Mesothelial cell of epicardium (in vitro differentiated cells): ENCODE measurements around the gene ZNF248. TPM values are rescaled to one million over a fixed set of nuclear protein-coding genes. Genes with fewer than 3 reads are reported as not detected.

Experiments used
- DNase-seq, 2 experiments: peaks; one replicate each; pipeline ENCODE4 v3.0.0; 2021; ENCODE audit warnings: low spot score in 2 of 2; ENCODE audit not compliant: unreplicated experiment in 2 of 2
- H3K27ac Mint-ChIP-seq: 2 replicates; pipeline ENCODE4 v1.8.0; 2021; ENCODE audit warnings: mixed read lengths
- H3K27me3 Mint-ChIP-seq: 2 replicates; pipeline ENCODE4 v1.8.0; 2021; ENCODE audit warnings: low read depth, mixed read lengths
- H3K36me3 Mint-ChIP-seq: 2 replicates; pipeline ENCODE4 v1.8.0; 2021; ENCODE audit warnings: mixed read lengths
- H3K4me1 Mint-ChIP-seq: 2 replicates; pipeline ENCODE4 v1.8.0; 2021; ENCODE audit warnings: mixed read lengths
- H3K4me3 Mint-ChIP-seq: 2 replicates; pipeline ENCODE4 v1.8.0; 2021; ENCODE audit warnings: mild to moderate bottlenecking, moderate library complexity, mixed read lengths
- H3K9me3 Mint-ChIP-seq: 2 replicates; pipeline ENCODE4 v1.8.0; 2021; ENCODE audit warnings: mixed read lengths
- total RNA-seq: library from RNA; stranded (reverse); gene quantifications from 3 replicates; pipeline ENCODE4 v1.2.1, GENCODE V29; 2021
- TF ChIP-seq, protein P1 (sequence below): fragments of 200-600 bp; sonication (generic); IDR thresholded peaks from one replicate; pipeline ENCODE4 v1.5.0; 2021; ENCODE audit warnings: antibody characterized with exemption; ENCODE audit not compliant: unreplicated experiment

Gene ZNF248
- total RNA-seq, 1 donor from 2014 or later = 15.8 TPM

DNA sequence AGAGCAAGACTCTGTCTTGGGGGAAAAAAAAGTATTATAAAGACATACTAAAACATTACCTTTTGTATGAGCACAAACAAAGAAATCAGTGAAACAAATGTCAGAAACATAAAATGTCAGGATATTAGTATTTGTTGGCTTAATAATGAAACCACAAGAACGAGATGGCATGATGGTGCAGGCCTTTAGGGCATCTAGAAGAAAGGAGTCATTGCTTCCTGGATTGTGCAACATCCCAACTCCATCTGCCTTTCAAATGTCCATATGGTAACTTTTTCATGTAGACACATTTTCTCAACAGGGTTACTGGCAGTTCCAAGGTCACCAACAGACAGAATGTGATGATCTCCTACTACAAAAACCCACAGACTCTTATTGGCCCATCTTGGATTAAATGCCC lies 96.6 kb downstream of the ZNF248 start:
- Mint-ChIP-seq H3K36me3 (peaks cover 7% of the 10 kb centered on the region), H3K27me3 (no peaks in the 10 kb centered on the region), H3K9me3 (peaks cover 71% of the 10 kb centered on the region), H3K27ac (no peak overlapping the region), H3K4me1 (no peaks in the 10 kb centered on the region), H3K4me3 (no peak overlapping the region)
- TF ChIP-seq, protein P1, sequence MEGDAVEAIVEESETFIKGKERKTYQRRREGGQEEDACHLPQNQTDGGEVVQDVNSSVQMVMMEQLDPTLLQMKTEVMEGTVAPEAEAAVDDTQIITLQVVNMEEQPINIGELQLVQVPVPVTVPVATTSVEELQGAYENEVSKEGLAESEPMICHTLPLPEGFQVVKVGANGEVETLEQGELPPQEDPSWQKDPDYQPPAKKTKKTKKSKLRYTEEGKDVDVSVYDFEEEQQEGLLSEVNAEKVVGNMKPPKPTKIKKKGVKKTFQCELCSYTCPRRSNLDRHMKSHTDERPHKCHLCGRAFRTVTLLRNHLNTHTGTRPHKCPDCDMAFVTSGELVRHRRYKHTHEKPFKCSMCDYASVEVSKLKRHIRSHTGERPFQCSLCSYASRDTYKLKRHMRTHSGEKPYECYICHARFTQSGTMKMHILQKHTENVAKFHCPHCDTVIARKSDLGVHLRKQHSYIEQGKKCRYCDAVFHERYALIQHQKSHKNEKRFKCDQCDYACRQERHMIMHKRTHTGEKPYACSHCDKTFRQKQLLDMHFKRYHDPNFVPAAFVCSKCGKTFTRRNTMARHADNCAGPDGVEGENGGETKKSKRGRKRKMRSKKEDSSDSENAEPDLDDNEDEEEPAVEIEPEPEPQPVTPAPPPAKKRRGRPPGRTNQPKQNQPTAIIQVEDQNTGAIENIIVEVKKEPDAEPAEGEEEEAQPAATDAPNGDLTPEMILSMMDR = no peak
- no peak for DNase-seq

DNA sequence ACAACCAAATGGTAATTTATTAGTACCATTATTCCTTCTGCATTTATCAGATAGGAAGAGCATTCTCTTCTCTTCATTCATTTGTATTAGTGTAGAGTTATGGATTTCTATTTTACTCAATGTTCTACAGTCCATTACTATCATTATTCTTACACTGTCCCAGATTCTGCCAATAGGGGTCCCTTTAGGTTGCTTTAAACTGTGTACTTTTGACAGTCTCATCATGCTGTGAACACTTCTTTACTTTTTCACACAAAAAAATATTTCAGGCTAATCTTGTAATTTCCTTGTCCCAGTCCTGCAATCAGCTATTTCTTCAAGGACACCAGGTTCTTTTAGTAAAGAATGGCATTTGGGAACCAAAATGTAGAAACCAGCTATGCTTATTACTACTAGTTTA lies 99.3 kb downstream of the ZNF248 start:
- DNase-seq = no peak
- Mint-ChIP-seq H3K36me3 (peaks cover 8% of the 10 kb centered on the region), H3K4me1 (no peaks in the 10 kb centered on the region), H3K27me3 (no peaks in the 10 kb centered on the region), H3K27ac (no peak overlapping the region), H3K4me3 (no peak overlapping the region), H3K9me3 (peaks cover 63% of the 10 kb centered on the region)
- TF ChIP-seq, protein P1 = no peak

DNA sequence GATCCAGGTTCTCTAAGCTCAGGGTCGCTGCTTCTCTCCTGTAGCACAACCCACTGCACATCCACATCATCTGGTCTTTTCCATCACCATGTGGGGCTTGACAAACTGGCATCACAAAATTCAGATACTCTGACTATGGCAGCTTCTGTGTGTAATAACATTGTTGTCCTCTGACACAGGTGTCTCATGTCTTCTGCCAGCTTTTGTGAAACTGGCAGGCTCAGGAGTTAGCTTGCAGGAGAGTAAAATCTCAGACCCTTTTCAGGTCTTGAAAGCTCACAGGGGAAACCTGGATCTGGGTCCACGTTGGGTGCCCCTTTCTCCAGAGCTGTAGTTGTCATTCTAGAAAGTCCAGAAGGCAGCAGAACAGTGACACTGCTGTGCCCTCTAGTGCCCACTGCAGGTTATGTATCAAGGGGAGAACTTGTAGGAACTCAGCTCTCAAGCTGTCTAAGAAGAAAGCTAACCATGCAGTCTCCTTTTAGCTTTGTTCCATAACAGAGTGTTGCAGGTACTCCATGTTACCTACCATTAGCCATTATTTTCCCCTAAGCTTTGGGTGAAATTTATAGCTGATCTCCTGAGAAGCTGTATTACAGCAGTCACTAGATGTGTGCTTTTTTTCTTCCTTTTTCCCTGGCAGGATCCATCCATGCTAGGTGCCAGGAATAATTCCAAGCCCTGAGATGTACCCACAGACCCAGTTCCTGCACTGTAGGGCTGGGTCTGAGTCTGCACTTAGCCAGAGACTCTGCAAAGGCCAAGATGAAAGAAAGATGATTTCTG lies 102.7 kb downstream of the ZNF248 start:
- Mint-ChIP-seq H3K36me3 (peaks cover 6% of the 10 kb centered on the region), H3K9me3 (peaks cover 47% of the 10 kb centered on the region), H3K4me3 (no peak overlapping the region), H3K4me1 (no peaks in the 10 kb centered on the region), H3K27ac (no peak overlapping the region), H3K27me3 (no peaks in the 10 kb centered on the region)
- no peak for DNase-seq
- TF ChIP-seq, protein P1 = no peak

DNA sequence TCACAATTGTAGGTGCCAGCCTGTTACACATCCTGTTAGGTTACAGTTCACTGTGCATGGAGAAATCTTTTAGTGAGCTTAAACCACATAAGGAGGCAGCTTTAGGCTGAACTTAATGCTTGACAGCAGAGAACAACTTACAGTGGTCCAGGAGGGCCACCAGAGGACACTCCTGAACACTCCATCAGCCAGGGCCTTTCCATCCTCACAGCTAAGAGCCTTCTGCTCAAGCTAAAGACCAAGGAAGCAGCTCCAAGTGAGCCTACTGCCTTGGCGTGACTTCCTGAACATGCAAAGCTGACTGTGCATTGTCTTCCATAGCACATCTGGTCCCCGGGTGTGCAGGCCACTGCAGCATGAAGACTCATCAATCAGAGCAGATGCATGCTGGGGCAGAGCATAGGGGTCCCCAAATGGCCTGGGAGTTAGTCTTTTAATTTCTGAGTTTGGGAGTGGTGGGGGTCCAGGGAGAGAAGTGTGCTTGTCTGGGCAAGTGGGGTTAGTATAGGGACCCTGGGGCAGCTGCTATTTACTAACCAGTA lies 105.0 kb downstream of the ZNF248 start:
- no peak overlapping the region for H3K4me3 Mint-ChIP-seq
- no peak for DNase-seq
- no peaks in the 10 kb centered on the region for H3K4me1 Mint-ChIP-seq
- H3K27ac Mint-ChIP-seq = no peak overlapping the region
- H3K36me3 Mint-ChIP-seq = peaks cover 4% of the 10 kb centered on the region
- H3K9me3 Mint-ChIP-seq = peaks cover 41% of the 10 kb centered on the region
- TF ChIP-seq, protein P1 = no peak
- H3K27me3 Mint-ChIP-seq = no peaks in the 10 kb centered on the region

DNA sequence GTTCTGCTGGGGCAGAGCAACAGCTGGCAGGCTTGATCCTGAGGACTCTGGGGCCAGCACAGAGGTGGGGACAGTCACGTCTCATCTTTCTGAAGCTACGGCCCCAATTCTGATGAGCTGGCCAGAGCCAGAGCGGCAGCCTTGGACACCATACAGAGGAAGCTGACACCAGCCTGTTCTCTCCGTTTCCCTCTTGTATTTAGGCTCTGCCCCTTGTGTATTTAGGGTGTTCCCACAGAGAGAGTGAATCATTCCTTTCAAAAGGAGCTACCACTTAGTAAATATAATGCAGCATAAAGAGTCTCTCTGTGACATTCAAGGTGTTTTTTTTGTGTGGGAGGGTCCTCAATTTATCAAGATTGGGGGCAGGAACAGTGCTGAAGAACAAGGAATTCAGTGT lies 109.2 kb downstream of the ZNF248 start:
- Mint-ChIP-seq H3K36me3 (no peaks in the 10 kb centered on the region), H3K27ac (no peak overlapping the region), H3K4me1 (no peaks in the 10 kb centered on the region), H3K4me3 (no peak overlapping the region), H3K9me3 (peaks cover 58% of the 10 kb centered on the region), H3K27me3 (no peaks in the 10 kb centered on the region)
- TF ChIP-seq, protein P1 = no peak
- no peak for DNase-seq
